Central memory CD8-positive, alpha-beta T cell (primary cell): ENCODE measurements around the gene SLC5A10.

Experiments
- ATAC-seq: fragments of 150-1000 bp; cut with Tn5 transposase; replicated peaks from 2 replicates; pipeline ENCODE4 v1.10.0; 2022; ENCODE audit warnings: mild to moderate bottlenecking, moderate FRiP score, moderate number of reproducible peaks; ENCODE audit not compliant: poor library complexity, severe bottlenecking; ENCODE audit errors: extremely low read depth
- DNase-seq, 2 donors: peaks; one replicate each; pipeline ENCODE4 v3.0.0; 2021; ENCODE audit warnings: low spot score in 2 of 2
- H3K27ac Mint-ChIP-seq: one replicate; pipeline ENCODE4 v1.8.0; 2022; ENCODE audit warnings: low read depth, mild to moderate bottlenecking, moderate library complexity, mixed read lengths
- H3K27me3 Mint-ChIP-seq: one replicate; pipeline ENCODE4 v1.8.0; 2022; ENCODE audit warnings: mixed read lengths
- H3K36me3 Mint-ChIP-seq: one replicate; pipeline ENCODE4 v1.8.0; 2022; ENCODE audit warnings: mild to moderate bottlenecking, moderate library complexity, mixed read lengths; ENCODE audit not compliant: insufficient read depth
- H3K4me1 Mint-ChIP-seq: one replicate; pipeline ENCODE4 v1.8.0; 2022; ENCODE audit warnings: mixed read lengths
- H3K4me3 Mint-ChIP-seq: one replicate; pipeline ENCODE4 v1.8.0; 2022; ENCODE audit warnings: mild to moderate bottlenecking, moderate library complexity, mixed read lengths
- H3K9me3 Mint-ChIP-seq: one replicate; pipeline ENCODE4 v1.8.0; 2022; ENCODE audit warnings: mixed read lengths

Gene SLC5A10

DNA sequence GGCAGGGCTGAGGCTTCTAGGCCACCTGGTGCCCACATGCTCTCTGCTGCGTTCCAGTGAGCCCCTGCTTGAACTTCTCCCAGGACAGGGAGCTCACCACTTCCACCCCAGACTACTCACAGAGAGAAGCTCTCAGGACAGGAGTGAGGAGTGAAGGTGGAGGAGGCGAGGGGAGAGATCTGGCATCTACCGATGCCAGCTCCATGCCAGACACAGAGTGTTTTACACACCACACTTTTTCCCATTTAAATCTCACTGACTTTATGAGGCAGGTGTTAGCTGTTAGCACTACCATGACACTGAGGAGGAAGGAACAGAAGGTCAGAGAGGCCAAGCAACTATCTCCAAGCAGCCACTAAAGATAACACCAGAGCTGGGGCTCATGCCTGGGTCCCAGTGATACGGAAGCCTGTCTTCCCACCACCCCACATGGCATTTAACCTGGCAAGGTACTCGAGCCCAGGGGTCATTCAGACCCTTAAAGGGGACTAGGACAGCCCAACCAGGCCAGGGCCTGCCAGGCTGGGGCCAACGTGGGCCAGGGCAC lies 45.8 kb downstream of the SLC5A10 start:
- Mint-ChIP-seq H3K27me3 (no peaks in the 10 kb centered on the region), H3K4me1 (peaks cover 48% of the 10 kb centered on the region), H3K9me3 (peaks cover 6% of the 10 kb centered on the region), H3K4me3 (no peak overlapping the region), H3K27ac (peak overlapping the region; percentile 32), H3K36me3 (peaks cover 6% of the 10 kb centered on the region)
- ATAC-seq (no peak), DNase-seq (no peak)

DNA sequence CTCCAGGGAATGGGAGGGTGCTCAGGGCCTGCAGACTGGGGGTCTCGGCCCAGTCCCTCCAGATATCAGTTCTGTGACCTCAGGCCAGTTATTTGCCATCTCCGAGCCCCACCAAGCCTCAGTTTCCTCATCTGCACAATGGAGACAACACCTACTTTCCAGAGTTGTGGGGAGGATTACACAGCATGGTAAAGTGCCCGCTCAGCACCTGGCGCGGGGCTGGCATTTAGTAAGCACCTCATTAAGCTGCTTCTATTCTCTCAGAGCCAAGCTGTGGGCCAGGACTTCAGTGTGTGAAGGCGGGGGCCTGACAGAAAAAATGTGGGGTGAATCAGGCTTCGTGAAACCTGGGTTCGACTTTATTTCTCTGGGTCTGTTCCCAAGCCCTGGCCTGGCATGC lies 47.4 kb downstream of the SLC5A10 start:
- H3K4me3 Mint-ChIP-seq = no peak overlapping the region
- peaks cover 37% of the 10 kb centered on the region for H3K4me1 Mint-ChIP-seq
- H3K27ac Mint-ChIP-seq = no peak overlapping the region
- no peaks in the 10 kb centered on the region for H3K27me3 Mint-ChIP-seq
- DNase-seq (no peak), ATAC-seq (no peak)
- peaks cover 6% of the 10 kb centered on the region for H3K9me3 Mint-ChIP-seq
- H3K36me3 Mint-ChIP-seq = peaks cover 7% of the 10 kb centered on the region

DNA sequence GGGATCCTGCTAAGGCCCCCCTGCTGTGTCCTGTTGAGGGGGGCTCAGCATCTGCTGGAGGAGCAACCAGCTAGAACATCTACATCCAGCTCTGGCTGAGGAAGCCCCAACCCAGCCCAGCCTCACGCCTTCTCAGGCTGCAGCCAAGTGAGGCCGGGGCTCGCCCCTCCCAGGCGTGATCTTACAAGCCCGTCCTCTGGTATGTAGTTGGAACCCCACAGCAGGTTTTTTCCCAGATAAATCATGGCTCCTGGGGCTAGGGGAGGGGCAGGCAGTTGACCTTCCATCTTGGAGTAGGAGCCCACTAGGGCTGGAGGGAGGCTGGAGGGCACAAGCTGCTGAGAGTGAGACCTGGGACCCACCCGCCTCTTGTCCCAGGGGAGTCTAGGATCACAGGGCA lies 47.9 kb downstream of the SLC5A10 start:
- Mint-ChIP-seq H3K27me3 (no peaks in the 10 kb centered on the region), H3K4me3 (no peak overlapping the region), H3K9me3 (peaks cover 6% of the 10 kb centered on the region), H3K4me1 (peaks cover 35% of the 10 kb centered on the region), H3K27ac (no peak overlapping the region), H3K36me3 (peaks cover 8% of the 10 kb centered on the region)
- DNase-seq (no peak), ATAC-seq (no peak)

DNA sequence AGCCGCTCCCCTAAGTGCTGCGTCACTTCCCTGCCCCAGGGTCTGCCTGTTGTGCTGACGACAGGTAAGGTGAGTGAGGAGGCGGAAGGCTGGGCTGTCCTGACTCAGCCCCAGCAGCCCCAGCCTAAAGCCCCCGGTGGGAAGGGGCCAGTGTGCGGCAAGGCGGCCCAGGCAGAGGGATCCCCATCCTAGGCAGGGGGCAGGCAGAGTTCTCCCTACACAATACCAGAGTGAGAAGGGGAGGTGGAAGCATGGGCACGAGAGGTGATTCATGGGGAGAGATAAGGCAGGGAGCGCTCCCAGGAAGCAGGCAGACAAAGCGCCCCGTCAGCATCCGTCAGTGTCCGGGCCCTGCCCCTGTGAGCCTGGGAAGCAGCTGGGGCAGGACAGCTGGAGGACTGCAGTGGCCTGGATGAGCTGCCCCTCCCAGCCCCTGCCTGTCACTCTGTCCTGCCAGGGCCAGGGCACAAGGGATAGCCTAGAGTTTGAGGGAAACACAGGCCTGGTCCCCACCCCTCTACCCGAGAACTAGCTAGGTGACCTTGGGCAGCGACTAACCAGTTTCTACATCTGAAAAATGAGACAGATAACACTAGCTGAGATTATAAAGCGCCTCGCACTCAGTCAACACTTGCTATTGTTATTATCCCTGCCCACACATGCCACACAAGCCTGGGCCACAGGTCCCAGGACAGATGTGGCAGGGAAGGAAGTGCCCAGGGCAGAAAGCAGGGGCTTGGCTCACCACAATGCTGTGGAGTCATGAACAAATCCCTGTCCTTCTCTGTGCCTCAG lies 48.8 kb downstream of the SLC5A10 start:
- peaks cover 29% of the 10 kb centered on the region for H3K4me1 Mint-ChIP-seq
- no peaks in the 10 kb centered on the region for H3K9me3 Mint-ChIP-seq
- H3K4me3 Mint-ChIP-seq = no peak overlapping the region
- DNase-seq (no peak), ATAC-seq (no peak)
- no peaks in the 10 kb centered on the region for H3K27me3 Mint-ChIP-seq
- H3K27ac Mint-ChIP-seq = no peak overlapping the region
- H3K36me3 Mint-ChIP-seq = peaks cover 10% of the 10 kb centered on the region

DNA sequence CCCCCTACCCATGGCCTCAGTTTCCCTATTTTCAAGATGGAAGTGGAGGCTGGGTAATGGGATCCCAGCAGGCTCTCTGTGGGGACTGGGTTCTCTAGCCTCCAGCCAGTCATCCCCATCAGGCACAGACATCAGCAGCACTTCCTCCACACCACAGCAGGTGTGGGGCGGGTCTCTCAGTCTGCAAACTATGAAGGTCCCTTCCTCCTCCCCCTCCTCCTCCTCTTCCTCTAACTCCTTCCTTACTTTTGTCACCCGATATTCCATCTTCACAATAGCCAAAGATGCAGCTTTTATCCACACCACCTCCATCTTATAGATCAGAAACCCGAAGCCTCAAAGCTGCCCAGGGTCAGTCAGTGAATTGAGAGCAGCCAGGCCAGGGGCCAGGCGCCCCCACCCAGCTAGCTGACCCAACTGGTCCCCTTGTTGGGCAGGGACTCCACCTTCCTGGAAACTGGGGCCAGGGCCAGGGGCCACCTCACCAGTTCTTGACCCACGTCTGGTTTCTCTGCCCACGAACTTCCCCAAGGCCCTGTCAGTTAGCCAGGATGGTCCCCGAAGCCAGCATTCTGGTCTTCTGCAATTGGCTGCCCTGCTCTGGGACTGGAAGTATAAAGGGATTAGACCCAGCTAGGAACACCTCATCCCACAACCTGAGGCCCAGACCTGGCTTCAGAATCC lies 50.1 kb downstream of the SLC5A10 start:
- no peaks in the 10 kb centered on the region for H3K9me3 Mint-ChIP-seq
- peak overlapping the region; percentile 80 for H3K4me3 Mint-ChIP-seq
- peaks cover 8% of the 10 kb centered on the region for H3K36me3 Mint-ChIP-seq
- DNase-seq (no peak), ATAC-seq (no peak)
- peak overlapping the region; percentile 30 for H3K27ac Mint-ChIP-seq
- H3K4me1 Mint-ChIP-seq = peaks cover 29% of the 10 kb centered on the region
- H3K27me3 Mint-ChIP-seq = no peaks in the 10 kb centered on the region

DNA sequence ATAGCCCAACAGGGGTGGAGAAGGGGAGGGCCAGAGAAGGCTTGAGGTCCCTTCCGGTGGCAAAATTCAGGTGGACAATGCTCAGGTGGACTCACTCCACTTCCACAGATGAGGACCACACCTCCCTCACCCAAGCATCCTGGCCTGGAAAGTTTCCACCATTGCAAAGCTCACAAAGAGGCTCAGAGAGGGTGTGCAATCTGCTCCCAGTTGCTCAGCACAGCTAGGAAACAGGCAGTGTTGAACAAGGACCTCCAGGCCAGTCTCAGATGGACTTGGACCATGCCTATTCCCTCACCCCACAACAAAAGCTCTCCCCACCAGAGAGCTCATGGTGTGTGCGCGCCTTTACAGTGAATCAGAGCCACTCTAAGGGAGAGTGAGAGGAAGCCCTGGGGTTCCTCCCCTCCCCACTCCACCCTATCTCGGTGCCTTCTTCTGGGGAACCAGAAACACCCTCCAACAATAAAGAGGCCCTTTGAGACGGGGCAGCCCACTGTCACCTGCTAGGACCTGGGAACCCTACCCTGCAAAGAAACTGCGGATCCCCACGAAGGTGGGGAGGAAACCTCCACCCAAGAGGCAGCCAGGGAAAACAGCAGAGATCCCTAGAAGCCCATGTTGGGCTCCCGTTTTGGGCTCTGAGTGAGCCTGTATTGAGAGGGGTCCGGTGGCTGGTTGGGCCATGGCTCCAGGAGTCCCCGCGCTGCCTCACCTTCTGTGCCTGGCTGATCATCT lies 51.0 kb downstream of the SLC5A10 start:
- no peak for DNase-seq
- no peaks in the 10 kb centered on the region for H3K9me3 Mint-ChIP-seq
- no peak for ATAC-seq
- peaks cover 8% of the 10 kb centered on the region for H3K36me3 Mint-ChIP-seq
- H3K27ac Mint-ChIP-seq = peak overlapping the region; percentile 85
- no peaks in the 10 kb centered on the region for H3K27me3 Mint-ChIP-seq
- peak overlapping the region; percentile 80 for H3K4me3 Mint-ChIP-seq
- peaks cover 22% of the 10 kb centered on the region for H3K4me1 Mint-ChIP-seq

DNA sequence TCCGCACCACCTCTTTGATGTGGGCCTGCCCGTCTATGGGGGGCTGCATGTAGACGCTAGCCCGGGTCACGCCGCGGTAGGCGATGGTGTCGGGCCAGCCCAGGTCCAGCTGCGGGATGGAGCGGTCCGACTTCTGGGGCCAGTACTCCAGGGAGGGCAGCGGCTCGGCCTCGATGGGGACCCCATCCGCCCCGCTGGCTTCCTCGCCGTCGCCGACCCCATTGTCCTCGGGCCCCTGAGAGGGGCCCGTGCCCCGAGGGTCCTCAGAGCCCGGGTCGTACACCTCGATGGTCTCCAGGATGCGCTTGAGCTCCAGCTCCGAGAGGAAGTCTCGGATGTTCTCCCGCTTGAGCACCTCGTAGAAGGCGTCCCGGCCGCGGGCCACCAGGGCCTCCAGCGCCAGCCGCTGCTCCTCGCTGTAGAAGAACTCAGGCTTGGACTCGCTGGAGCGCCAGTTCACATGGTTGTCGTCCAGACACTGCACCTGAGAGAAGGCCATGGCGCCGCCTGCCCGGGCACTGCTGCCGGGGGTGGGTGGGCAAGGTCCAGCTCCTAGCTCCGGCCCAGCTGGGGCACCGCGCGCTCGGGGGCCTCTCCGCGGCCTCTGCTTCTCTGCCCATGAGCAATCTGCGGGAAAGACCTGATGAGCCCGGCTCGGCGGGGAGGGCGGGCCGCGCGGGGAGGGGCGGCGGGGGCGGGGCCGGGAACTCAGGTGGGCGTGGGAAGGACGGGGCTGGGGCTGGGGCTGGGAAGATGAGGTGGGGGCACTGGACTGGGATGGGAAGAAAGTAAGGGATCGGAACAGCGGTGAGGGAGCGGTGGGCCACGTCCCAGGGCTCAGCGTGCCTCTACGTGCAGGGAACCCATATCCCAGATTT lies 51.8 kb downstream of the SLC5A10 start:
- ATAC-seq (peak; percentile 3), DNase-seq (no peak)
- Mint-ChIP-seq H3K36me3 (peaks cover 8% of the 10 kb centered on the region), H3K9me3 (no peaks in the 10 kb centered on the region), H3K4me1 (peaks cover 22% of the 10 kb centered on the region), H3K27ac (peak overlapping the region; percentile 85), H3K4me3 (peak overlapping the region; percentile 80), H3K27me3 (no peaks in the 10 kb centered on the region)

DNA sequence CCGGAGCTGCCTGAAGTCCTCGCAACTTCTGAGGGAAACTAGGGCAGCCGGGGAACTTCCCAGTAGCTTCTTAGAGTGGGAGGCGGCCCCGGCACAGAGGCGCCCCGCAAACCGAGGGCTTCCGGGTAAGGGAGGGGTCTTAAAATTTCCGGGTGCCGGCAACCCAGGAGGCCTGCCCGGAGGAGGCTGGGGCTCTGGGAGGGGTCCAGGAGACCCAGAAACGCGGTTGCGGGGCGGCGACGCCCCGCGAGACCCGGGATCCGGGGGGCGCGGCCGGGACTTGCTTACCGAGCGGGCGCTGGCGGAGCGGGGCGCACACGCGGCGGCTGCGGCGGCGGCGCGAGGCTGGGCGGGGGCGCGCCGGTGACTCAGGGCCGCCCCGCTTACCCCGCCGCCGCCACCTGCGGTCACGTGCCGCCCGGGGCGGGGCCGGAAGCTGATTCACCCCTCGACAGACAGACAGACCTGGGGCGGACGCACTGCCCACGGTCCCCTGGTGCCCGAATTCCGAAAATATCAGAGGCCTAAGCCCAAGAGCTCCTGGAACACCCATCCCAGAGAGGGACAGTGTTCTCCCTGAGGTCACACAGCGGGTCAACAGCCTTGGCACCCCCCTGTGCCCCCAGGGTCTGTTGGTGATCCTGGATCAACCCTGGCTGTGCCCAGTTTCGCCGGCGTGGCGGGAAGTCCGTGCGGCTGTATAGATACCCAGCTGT lies 52.6 kb downstream of the SLC5A10 start, which contains the start of gene FAM83G:
FAM83G (minus strand) TSS at position 344 of the 716 bp plus-strand sequence. CDS start 723 bp downstream, outside the sequence.
- Mint-ChIP-seq H3K4me3 (peak within 1 kb of the TSS; percentile 80), H3K4me1 (peaks cover 22% of the 10 kb centered on the region), H3K9me3 (no peaks in the 10 kb centered on the region), H3K36me3 (peaks cover 8% of the 10 kb centered on the region), H3K27ac (peak within 1 kb of the TSS; percentile 85), H3K27me3 (no peaks in the 10 kb centered on the region)
- peak; percentile 70 to 71 for DNase-seq
- ATAC-seq = peak; percentile 89

DNA sequence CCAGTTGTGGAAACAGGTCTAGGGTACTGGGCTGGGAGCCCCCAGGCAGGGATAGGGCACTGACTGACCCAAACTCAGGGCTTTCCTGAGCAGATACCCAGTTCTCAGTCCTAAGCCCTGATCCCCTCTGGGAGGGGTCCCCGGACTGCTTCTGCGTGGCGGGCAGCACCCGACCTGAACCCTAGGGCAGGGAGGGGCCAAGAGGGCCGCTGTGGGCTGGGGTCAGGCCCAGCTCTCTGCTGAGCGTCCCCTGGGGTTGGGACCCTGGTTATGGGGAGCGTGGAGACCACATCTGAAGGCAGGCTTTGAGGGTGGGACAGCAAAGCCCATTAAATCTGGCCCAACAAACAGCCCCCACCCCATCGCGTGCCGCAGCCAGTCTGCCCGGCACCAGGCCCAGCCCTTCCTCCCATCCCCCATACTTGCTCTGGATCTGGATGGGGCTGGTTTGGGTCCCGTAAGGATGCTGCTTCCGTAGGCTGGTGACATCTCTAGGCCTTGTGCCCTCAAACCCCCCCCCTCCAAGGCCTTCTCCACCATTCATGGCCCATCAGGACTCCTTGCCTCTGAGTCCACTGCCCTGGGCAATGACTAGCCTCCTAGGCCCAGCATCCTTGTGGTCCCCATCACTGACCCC lies 53.3 kb downstream of the SLC5A10 start:
- ATAC-seq (no peak), DNase-seq (no peak)
- peaks cover 8% of the 10 kb centered on the region for H3K36me3 Mint-ChIP-seq
- no peaks in the 10 kb centered on the region for H3K9me3 Mint-ChIP-seq
- H3K4me3 Mint-ChIP-seq = peak overlapping the region; percentile 80
- H3K27ac Mint-ChIP-seq = peak overlapping the region; percentile 85
- H3K4me1 Mint-ChIP-seq = peaks cover 22% of the 10 kb centered on the region
- no peaks in the 10 kb centered on the region for H3K27me3 Mint-ChIP-seq

DNA sequence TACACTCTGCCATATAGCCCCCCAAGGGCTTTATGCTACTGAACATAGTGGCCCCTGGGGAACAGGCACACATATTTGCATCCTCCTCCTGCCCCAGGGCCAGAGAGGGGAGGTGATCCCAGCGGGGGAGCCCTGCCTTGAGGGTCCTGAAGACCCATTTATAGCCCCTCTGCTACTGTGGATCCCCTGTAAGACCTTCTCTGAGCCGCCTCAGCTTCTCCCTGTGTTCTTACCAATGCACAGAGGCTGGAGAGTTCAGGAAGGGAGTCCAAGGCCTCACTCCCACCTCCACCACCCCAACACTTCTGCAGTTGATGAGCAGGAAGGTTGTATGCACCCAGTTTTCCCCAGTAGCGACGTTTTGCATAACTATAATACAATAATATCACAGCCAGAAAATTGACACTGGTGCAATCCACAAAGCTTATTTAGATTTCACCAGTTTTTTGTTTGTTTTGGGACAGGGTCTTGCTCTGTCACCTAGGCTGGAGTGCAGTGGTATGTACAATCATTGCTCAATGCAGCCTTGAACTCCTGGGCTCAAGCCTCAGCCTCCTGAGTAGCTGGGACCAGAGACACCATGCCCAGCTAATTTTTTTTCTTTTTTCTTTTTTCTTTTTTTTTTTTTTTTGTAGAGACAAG lies 53.9 kb downstream of the SLC5A10 start:
- no peaks in the 10 kb centered on the region for H3K27me3 Mint-ChIP-seq
- peaks cover 22% of the 10 kb centered on the region for H3K4me1 Mint-ChIP-seq
- H3K4me3 Mint-ChIP-seq = peak overlapping the region; percentile 80
- no peaks in the 10 kb centered on the region for H3K9me3 Mint-ChIP-seq
- DNase-seq (no peak), ATAC-seq (no peak)
- peak overlapping the region; percentile 83 for H3K27ac Mint-ChIP-seq
- H3K36me3 Mint-ChIP-seq = peaks cover 8% of the 10 kb centered on the region

DNA sequence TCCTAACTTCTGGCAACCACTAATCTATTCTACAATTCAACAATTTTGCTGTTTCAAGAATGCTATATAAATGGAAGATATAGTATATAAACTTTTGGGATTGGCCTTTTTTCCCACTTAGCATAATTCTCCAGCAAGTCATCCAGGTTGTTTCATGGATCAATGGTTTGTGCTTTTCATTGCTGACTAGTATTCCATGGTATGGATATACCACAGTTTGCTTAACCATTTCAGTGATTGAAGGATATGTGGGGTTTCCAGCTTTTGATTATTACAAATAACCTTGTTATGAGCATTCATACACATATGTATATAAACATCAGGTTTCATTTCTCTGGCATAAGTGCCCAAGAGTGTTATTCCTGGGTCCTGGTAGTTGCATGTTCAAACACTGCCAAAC lies 54.7 kb downstream of the SLC5A10 start:
- DNase-seq = no peak
- peaks cover 8% of the 10 kb centered on the region for H3K36me3 Mint-ChIP-seq
- H3K27ac Mint-ChIP-seq = peak overlapping the region; percentile 83
- H3K9me3 Mint-ChIP-seq = no peaks in the 10 kb centered on the region
- H3K27me3 Mint-ChIP-seq = no peaks in the 10 kb centered on the region
- no peak for ATAC-seq
- peaks cover 17% of the 10 kb centered on the region for H3K4me1 Mint-ChIP-seq
- no peak overlapping the region for H3K4me3 Mint-ChIP-seq
